ENCODE data around the gene WDFY4. TPM values are rescaled to one million over a fixed set of nuclear protein-coding genes. Genes with fewer than 3 reads are reported as not detected.

The WDFY4 gene
- total and polyA plus RNA-seq, 2 of the 13 experiments (the other 11 are each of a cell fraction or from before 2014, with no cell fraction given) = not detected

DNA sequence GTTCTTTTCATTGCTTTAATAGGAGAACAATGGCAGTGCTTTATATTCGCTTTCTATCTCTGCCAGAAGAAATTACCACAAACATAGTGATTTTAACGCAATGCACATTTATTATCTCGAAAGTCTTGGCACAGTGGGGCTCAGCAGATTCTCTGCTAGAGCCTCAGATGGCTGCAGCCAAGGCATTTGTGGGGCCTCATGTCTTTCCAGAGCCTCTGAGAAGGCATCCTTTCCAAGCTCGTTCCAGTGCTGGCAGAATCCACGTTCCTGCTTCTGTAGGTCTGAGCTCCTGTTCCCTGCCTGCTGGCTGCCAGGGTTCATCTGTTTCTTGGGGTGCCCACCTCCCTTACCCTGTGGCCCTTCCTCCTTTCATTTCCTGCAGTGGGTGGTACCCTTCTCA lies 194.8 kb downstream of the WDFY4 start (continued):
- no peak for TF ChIP-seq KLF11 (CRISPR knock-in tag; IDR thresholded peaks at IDR 0.05)
- no peak for TF ChIP-seq THYN1 (CRISPR knock-in tag; IDR thresholded peaks at IDR 0.05; ENCODE audit: borderline replicate concordance, low read depth)
- TF ChIP-seq, protein P1, sequence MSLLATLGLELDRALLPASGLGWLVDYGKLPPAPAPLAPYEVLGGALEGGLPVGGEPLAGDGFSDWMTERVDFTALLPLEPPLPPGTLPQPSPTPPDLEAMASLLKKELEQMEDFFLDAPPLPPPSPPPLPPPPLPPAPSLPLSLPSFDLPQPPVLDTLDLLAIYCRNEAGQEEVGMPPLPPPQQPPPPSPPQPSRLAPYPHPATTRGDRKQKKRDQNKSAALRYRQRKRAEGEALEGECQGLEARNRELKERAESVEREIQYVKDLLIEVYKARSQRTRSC (CRISPR knock-in tag; IDR thresholded peaks at IDR 0.05; ENCODE audit: low read depth) = no peak

DNA sequence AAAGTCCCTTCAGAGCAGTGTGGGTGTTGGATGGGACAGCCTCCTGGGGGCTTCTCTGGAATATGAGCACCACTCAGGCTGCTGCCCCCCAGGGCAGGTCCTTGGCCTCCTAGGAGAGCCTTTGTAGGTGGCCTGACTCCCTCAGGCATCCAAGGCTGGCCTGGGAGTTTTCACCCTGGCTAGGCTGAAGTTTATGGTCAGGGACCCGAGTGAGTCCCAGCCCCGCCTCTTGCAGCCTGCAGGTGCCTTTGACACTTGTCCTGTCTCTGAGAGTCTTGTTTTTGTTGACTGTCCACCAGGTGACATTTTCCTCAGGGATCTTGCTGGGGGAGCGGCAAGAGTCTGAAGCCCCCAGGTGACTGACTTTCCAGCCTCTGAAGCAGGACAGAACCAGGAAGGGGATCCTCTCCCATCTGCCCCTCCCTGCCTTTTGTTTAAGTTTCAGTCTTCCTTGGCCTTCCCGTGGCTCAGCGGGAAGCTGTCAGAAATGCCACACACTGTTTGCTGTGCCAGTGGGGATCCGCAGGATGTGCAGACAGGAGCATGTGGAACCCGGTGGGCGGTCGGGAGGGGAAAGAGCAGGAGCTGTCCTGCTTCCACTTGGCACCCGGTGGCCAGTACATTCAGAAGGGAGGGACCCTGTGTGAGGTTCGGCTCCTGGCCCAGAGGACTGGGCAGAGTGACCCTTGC lies 195.5 kb downstream of the WDFY4 start:
- H3K9ac ChIP-seq (ENCODE audit: insufficient read depth, low read depth, low read length) = no peak overlapping the region
- no TSS peak for BruUV-seq (replicated peaks)
- H3K79me2 ChIP-seq (ENCODE audit: insufficient read depth, low read length) = no peaks in the 10 kb centered on the region
- no peaks in the 10 kb centered on the region for H4K20me1 ChIP-seq (ENCODE audit: insufficient read depth, low read length)
- FAIRE-seq (no peak), ATAC-seq (no peak), DNase-seq (ENCODE audit: low spot score) (no peak)
- intact Hi-C loops (cut with micrococcal nuclease; ENCODE audit: unreplicated experiment) = no loop called here
- ChIA-PET CTCF (ENCODE audit: low intra/inter-chr PET ratio, low total read pairs) (no interaction called here), POLR2A (no interaction called here)
- under 1% methylated on average over 9 of the region's 11 CpGs for WGBS (ENCODE audit: low lambda C conversion rate)
- H3K27ac ChIP-seq (ENCODE audit: extremely low read length, insufficient read depth, low read length) = no peak overlapping the region
- no peaks in the 10 kb centered on the region for H3K9me3 ChIP-seq (ENCODE audit: low read length)
- H3K4me3 ChIP-seq (replicated peaks in 1 of 3; ENCODE audit: insufficient read depth in 1 of 3, low read depth in 2 of 3, low read length in 3 of 3) = no peak overlapping the region
- H3K4me2 ChIP-seq (ENCODE audit: low read depth, low read length) = no peak overlapping the region
- in situ Hi-C loops (cut with HindIII; ENCODE audit: extremely low pct_ligation_motif_present, low pct_unique_long_range_greater_than_20kb) = loop anchor here (10.0 kb wide), 1 partner anchor 285 kb away; no protein-coding TSS in a partner anchor
- no peaks in the 10 kb centered on the region; a peak in 1 of 5 replicates for H3K27me3 ChIP-seq (ENCODE audit: control insufficient read depth in 1 of 2, insufficient read depth in 2 of 2, low read length in 2 of 2)
- no peaks in the 10 kb centered on the region for H3K4me1 ChIP-seq (ENCODE audit: insufficient read depth, low read length)
- no peak overlapping the region for H2AFZ ChIP-seq (ENCODE audit: low read length)
- TF ChIP-seq ZSCAN22 (CRISPR knock-in tag; IDR thresholded peaks at IDR 0.05) = no peak
- TF ChIP-seq, protein P2, sequence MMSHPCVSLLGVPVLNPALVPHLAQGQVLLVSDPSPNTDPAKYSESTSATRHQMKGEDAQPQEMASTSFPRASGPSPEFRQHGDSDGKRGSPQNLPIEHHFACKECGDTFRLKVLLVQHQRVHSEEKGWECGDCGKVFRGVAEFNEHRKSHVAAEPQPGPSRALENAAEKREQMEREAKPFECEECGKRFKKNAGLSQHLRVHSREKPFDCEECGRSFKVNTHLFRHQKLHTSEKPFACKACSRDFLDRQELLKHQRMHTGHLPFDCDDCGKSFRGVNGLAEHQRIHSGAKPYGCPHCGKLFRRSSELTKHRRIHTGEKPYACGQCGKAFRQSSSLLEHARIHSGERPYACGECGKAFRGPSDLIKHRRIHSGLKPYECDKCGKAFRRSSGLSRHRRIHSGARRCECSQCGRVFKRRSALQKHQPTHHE (CRISPR knock-in tag; IDR thresholded peaks at IDR 0.05; ENCODE audit: borderline replicate concordance) = no peak
- H3K36me3 ChIP-seq (replicated peaks in 1 of 2; ENCODE audit: control insufficient read depth in 1 of 2, insufficient read depth in 2 of 2, low read length in 2 of 2) = no peaks in the 10 kb centered on the region

All from HepG2 (cell line).